Measurements from ENCODE around the gene SPECC1L.

The SPECC1L gene

GRCh38 chr22:24270556-24271385, at the start of gene SPECC1L:
Gene SPECC1L (plus strand): TSS chr22:24270831. CDS start chr22:24302232, 31,401 bp downstream.
- DNase-seq (ENCODE audit: low read depth), result peak; percentile 96
- H3K4me3 ChIP-seq (ENCODE audit: low read length), result peak within 1 kb of the TSS; percentile 93
- no peak for TF ChIP-seq CTCF (IDR thresholded peaks at IDR 0.05; ENCODE audit: insufficient read depth, low read depth, low read length, missing control alignments)

GRCh38 chr22:24224468-24224867, 46.2 kb upstream of the SPECC1L start:
- H3K4me3 ChIP-seq (ENCODE audit: low read length), result no peak overlapping the region
- no peak for TF ChIP-seq CTCF (IDR thresholded peaks at IDR 0.05; ENCODE audit: insufficient read depth, low read depth, low read length, missing control alignments)
- DNase-seq (ENCODE audit: low read depth), result no peak

- no peak for TF ChIP-seq CTCF (IDR thresholded peaks at IDR 0.05; ENCODE audit: insufficient read depth, low read depth, low read length, missing control alignments)
- no peak for DNase-seq (ENCODE audit: low read depth)
- no peak overlapping the region for H3K4me3 ChIP-seq (ENCODE audit: low read length)
These were observed 45.5 kb upstream of the SPECC1L start for GRCh38 chr22:24225044-24225601.

- DNase-seq (ENCODE audit: low read depth), result no peak
- TF ChIP-seq CTCF (IDR thresholded peaks at IDR 0.05; ENCODE audit: insufficient read depth, low read depth, low read length, missing control alignments), result no peak
- H3K4me3 ChIP-seq (ENCODE audit: low read length), result no peak overlapping the region
These were observed 44.7 kb upstream of the SPECC1L start for GRCh38 chr22:24225951-24226350.

- DNase-seq (ENCODE audit: low read depth), result no peak
- H3K4me3 ChIP-seq (ENCODE audit: low read length), result no peak overlapping the region
- peak; percentile 28 for TF ChIP-seq CTCF (IDR thresholded peaks at IDR 0.05; ENCODE audit: insufficient read depth, low read depth, low read length, missing control alignments)
These were observed 39.5 kb upstream of the SPECC1L start for GRCh38 chr22:24230911-24231656.

GRCh38 chr22:24231706-24232105, 38.9 kb upstream of the SPECC1L start:
- no peak overlapping the region for H3K4me3 ChIP-seq (ENCODE audit: low read length)
- TF ChIP-seq CTCF (IDR thresholded peaks at IDR 0.05; ENCODE audit: insufficient read depth, low read depth, low read length, missing control alignments), result no peak

More at GRCh38 chr22:24231706-24232105, 38.9 kb upstream of the SPECC1L start:
- no peak for DNase-seq (ENCODE audit: low read depth)
